Hematopoietic multipotent progenitor cell treated with erythropoietin and hydrocortisone succinate and interleukin-3 and kit ligand, for 6 days (in vitro differentiated cells): ENCODE results near the gene BRICD5.
"Not testable (repeated sequence)": the region's sequence is repeated elsewhere in the genome, so short reads cannot be mapped to it uniquely, and the experiment has no call there.

ENCODE experiments used
- DNase-seq: peaks from one replicate; pipeline ENCODE4 v3.0.0-alpha.2; 2015

The BRICD5 gene

GRCh38 chr16:2214719-2214968 is 4.0 kb upstream of the BRICD5 start, which contains the start of gene PGP:
PGP (minus strand) TSS chr16:2214840; CDS start chr16:2214777, 63 bp downstream.
- no peak for DNase-seq

- no peak for DNase-seq
Measured at GRCh38 chr16:2213817-2214718, 3.4 kb upstream of the BRICD5 start.

- peak; percentile 33 for DNase-seq
Measured at GRCh38 chr16:2212362-2213324, 2.0 kb upstream of the BRICD5 start.

GRCh38 chr16:2211923-2212347 is 1.3 kb upstream of the BRICD5 start:
- DNase-seq = no peak

GRCh38 chr16:2210009-2210332 is 692 bp downstream of the BRICD5 start:
- no peak for DNase-seq

GRCh38 chr16:2209258-2210008 is 1.2 kb downstream of the BRICD5 start:
- peak; percentile 55 for DNase-seq

- DNase-seq = no peak
Measured at GRCh38 chr16:2208772-2209171, 1.9 kb downstream of the BRICD5 start.

- DNase-seq = no peak
Measured at GRCh38 chr16:2208308-2208707, 2.4 kb downstream of the BRICD5 start.

GRCh38 chr16:2207872-2208271 is 2.8 kb downstream of the BRICD5 start:
- DNase-seq = no peak

GRCh38 chr16:2206780-2207433 is 3.8 kb downstream of the BRICD5 start:
- no peak for DNase-seq

- DNase-seq = no peak
Measured at GRCh38 chr16:2206420-2206779, 4.3 kb downstream of the BRICD5 start.

- no peak for DNase-seq
Measured at GRCh38 chr16:2205967-2206313, 4.7 kb downstream of the BRICD5 start.

GRCh38 chr16:2205104-2205966 is 5.3 kb downstream of the BRICD5 start, which contains the start of gene MLST8:
MLST8 (plus strand) TSS chr16:2205454; CDS start chr16:2206086, 632 bp downstream.
- DNase-seq = peak; percentile 94

- no peak for DNase-seq
Measured at GRCh38 chr16:2204416-2205103, 6.1 kb downstream of the BRICD5 start.

- DNase-seq = not testable (repeated sequence)
Measured at GRCh38 chr16:2203119-2203688, 7.5 kb downstream of the BRICD5 start.

GRCh38 chr16:2200313-2200712 is 10.3 kb downstream of the BRICD5 start:
- DNase-seq = no peak

- no peak for DNase-seq
Measured at GRCh38 chr16:2199621-2200139, 11.0 kb downstream of the BRICD5 start.

GRCh38 chr16:2199095-2199494 is 11.6 kb downstream of the BRICD5 start:
- DNase-seq = no peak

GRCh38 chr16:2198283-2198682 is 12.4 kb downstream of the BRICD5 start:
- no peak for DNase-seq

- no peak for DNase-seq
Measured at GRCh38 chr16:2197765-2198164, 12.9 kb downstream of the BRICD5 start.
